Activated T-helper 1 cell treated with anti-CD3 and anti-CD28 coated beads, Interleukin-2, amount 50 U/mL, for 16 hours (primary cell): Measurements from ENCODE around the gene CDK14.
"Not testable (repeated sequence)": the region's sequence is repeated elsewhere in the genome, so short reads cannot be mapped to it uniquely, and the experiment has no call there.

ENCODE experiments used
- DNase-seq, 2 donors: peaks; one replicate each; pipeline ENCODE4 v3.0.0-alpha.2; 2020; ENCODE audit warnings: low read depth in 1 of 2, low spot score in 1 of 2

CDK14 gene

DNA sequence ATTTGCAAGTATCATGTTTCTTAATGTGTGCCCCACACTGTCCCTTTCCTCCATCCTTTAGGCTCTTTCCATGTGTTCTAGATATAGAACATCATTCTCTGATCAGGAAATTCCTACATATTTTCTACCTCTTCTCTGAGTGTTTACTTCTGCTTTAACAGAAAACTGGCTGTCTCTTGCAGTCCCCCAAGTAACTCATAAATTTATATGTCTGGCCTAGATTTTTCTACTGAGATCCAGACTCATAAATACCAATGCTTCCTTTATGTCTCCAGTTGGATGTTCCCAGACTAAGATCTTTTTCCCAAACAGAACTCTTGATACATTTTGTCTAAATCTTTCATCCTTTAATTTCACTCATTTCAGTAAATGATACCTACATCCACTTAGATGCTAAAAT lies 181.8 kb downstream of the CDK14 start:
- no peak for DNase-seq

DNA sequence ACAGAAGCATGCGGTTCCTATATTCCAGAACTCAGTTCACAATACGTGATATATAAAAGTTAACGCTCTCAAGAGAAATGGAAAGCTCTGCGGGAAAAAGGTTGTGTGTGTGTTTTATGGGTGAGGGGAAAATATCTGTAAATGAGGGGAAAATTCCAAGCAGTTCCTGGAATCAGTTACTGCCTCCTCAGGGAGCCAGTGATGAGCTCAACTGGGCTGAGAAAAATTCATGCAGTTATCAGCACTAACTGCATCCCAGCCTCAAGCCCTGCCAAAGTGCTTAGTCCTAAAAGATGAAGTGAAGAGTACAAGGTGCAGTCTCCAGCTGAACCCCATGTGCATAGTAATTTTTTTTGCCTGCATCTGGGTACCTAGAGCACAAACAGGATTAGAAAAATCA lies 191.9 kb downstream of the CDK14 start:
- no peak for DNase-seq

DNA sequence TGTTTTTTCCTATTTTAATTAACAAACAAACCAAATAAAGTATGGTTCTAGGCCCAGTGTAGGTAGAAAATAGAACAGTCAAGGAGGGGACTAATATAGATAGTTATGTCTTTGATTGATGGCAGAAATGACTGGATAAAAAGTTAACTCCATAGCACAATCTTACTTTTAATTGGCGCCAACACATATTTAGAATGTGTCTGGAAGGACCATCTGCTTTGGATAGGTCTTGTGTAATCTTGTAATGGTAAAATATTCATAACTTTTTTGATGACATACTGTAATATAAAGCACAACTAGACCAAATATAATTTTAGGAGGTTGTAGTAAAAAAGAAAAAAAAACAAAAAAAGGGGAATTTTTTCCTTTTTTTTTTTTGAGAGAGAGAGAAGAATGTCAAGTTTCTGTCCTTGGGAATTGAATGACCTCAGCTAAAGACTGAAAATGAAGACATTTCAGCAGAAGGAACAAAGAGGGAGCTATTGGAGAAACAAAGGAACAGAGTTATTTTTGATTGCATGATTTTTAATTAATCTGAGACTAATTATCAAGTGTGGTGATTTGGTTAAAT lies 193.7 kb downstream of the CDK14 start:
- DNase-seq = no peak

DNA sequence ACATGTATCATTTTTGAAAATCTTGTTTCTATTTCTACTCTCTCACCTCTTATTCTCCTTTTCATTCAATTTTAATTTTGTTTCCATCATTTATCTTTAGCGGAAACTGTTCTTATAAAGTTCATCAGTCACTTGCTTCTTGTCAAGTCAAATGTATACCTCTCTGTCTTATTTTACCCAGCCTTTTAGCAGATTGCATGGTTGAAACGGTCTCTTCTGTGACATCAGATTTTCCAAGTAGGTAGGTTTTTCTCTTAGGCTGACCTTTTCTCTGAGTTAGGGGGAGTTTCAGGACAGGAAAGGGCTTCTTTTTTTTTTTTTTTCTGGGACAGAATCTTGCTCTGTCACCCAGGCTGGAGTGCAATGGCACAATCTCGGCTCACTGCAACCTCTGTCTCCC lies 195.5 kb downstream of the CDK14 start:
- no peak for DNase-seq

DNA sequence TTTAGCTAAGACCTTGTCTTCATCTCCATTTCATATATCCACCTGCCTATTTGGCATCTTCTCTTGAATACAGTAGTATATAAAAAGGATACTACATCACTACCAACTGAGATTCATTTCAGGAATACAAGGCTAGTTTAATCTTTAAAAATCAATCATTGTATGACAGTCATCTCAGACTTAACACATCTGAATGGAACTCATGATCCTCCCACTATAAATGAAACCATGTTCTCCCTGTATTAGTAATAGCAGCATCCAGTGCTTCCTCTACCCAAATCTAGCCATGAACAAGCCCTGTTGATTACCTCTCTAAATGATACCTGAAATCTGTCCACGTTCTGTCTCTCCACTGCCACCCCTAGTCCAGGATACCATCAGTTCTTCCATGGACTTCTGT lies 196.2 kb downstream of the CDK14 start:
- DNase-seq = no peak

DNA sequence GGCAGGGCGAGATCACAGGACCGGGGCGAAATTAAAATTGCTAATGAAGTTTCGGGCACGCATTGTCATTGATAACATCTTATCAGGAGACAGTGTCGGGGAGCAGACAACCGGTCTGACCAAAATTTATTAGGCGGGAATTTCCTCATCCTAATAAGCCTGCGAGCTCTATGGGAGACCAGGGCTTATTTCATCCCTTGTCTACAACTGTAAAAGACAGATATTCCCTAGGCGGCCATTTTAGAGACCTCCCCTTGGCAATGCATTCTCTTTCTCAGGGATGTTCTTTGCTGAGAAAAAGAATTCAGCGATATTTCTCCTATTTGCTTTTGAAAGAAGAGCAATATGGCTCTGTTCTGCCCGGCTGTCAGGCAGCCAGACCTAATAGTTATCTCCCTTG lies 198.1 kb downstream of the CDK14 start:
- not testable (repeated sequence) for DNase-seq

DNA sequence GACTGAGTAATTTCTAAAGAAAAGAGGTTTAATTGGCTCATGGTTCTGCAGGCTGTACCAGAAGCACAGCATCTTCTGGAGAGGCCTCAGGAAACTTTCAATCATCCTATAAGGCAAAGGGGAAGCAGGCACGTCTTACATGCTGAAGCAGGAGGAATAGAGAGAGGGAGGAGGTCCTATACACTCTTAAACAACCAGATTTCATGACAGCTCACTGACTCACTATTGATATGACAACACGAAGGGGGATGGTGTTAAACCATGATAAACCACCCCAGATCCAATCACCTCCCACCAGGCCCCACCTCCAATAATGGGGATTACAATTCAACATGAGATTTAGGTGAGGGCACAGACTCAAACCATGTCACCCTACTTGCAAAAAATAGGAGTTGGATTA lies 201.5 kb downstream of the CDK14 start:
- no peak for DNase-seq

DNA sequence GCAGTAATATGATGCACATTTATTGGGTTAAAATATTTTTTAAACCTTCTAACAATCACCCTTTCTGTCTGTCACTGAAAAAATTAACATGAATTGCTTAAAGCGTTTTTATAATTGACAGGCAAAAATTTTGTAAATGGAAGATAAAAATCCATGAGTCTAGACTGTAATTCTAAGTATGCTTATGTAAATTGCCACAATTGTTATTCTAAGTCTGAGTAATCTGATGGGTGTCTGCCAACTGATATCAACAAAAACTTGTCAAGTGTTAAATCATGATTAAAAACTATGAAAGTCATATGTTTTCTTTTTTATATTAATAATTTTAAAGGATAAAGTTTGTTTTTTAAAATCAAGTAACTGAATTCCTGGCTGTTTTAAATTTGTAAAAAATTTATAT lies 208.2 kb downstream of the CDK14 start:
- DNase-seq = no peak

DNA sequence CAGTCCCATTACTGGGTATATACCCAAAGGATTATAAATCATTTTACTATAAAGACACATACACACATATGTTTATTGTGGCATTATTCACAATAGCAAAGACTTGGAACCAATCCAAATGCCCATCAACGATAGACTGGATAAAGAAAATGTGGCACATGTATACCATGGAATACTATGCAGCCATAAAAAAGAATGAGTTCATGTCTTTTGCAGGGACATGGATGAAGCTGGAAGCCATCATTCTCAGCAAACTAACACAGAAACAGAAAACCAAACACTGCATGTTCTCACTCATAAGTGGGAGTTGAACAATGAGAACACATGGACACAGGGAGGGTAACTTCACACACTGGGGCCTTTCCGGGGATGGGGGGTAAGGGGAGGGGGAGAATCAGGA lies 219.4 kb downstream of the CDK14 start:
- DNase-seq = not testable (repeated sequence)

DNA sequence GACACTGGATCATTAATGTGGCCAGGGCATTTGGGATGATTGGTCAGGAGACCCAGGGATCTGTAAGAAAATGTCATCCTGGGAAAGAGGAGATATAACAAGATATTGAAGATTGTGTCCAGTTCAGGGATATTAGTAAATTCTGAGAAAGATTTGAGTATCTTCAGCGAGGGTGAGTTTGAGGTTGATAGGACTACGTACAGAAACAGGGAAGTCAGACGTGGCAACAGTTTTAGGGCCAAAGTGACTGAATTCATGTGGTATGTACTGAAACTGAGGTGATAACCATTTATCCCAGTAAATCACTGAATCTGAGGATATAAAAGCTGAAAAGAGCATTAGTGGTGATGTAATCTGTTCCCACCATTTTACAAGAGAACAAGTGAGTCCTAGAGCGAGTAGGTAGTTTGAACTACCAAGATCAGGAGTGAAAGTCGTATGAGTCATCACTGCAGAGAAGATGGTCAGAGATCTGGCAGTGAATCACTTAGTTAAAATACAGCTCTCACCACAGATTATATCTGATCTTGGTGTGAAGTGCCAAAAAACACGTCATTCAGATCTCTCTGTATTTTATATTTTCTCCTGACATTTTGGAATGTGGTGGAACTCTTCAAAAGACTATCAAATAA lies 220.5 kb downstream of the CDK14 start:
- DNase-seq = no peak

DNA sequence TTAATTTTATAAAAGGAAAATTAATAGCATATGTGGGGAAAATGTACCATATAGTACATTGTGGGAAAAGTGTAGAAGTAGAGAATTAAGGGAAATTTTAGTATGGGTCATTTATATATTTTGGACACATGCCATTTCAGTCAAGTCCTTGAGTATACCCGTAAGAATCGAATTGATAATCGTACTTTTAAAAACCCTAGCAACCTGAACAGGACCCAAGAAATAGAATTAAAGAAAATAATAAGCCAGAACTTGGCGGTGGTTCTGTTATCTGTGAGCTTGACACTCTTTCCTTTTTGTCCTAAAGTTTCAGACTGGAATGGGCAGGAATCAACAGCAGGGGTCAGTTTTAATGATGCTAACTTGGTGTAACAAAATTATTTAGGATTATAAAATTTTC lies 221.0 kb downstream of the CDK14 start:
- no peak for DNase-seq

DNA sequence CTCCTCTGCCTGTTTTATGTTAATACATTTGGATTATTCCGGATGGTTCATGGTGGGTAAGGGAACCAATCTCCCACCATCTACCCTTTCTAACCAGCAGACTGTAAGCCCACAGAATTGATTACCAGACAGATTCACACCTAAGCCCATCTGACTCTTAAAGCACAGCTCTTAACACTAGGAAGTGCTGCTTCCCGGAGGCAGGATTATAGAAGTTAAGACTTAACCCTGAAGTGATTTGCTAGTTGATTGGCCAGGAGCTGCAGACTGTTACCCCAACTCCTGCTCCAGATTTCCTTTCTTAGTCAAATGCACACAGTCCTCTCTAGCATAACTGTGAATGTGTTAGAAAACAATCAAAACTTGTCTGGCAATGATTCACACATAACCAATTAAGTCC lies 221.7 kb downstream of the CDK14 start:
- no peak for DNase-seq

DNA sequence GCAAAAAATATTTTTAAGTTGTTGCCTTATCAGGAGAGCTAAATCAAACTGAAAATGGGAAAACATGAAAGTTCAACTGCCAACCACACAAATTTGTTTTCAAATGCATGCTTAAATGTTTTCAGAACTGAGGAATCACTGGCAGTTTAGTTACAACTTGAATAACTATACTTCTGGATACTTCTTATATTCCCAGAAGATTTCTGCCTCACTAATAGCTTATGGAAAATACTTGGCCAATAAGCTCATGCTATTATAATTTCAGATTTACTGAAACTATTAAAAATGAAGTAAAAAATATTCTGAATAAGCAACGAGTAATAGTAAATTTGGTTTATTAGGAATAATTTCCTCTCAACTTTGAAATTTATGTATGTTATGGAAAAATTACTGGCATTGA lies 222.2 kb downstream of the CDK14 start:
- DNase-seq = no peak

DNA sequence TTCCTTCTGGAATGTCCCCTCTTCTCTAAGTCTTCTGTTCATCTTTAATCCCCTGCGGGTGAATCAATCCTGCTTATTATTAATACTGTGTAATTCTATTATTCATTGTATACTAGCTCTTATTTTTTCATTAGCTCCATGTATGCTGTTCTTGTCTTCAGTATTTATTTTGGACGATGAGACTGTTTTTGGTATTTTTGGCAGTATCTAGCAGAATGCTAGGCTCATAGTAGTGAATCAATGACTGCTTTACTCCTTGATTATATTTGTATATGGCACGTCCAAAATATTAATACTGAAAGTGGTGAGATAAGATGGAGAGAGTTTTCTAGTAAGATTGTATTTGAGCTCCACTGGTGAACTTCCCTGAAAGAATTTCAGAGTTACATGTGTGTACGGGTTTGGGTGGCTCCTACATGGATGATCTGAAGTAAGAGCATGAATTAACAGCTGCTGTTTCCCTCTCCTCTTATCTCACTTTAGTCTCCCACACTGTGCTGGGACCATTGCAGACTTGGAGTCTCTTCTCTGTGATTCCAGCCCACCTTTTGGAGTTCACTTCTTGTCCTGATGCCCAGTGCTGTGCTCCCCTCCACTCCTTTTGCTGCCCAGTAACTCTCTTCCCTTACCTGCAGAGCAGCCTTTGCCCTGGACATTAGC lies 226.0 kb downstream of the CDK14 start:
- no peak for DNase-seq

DNA sequence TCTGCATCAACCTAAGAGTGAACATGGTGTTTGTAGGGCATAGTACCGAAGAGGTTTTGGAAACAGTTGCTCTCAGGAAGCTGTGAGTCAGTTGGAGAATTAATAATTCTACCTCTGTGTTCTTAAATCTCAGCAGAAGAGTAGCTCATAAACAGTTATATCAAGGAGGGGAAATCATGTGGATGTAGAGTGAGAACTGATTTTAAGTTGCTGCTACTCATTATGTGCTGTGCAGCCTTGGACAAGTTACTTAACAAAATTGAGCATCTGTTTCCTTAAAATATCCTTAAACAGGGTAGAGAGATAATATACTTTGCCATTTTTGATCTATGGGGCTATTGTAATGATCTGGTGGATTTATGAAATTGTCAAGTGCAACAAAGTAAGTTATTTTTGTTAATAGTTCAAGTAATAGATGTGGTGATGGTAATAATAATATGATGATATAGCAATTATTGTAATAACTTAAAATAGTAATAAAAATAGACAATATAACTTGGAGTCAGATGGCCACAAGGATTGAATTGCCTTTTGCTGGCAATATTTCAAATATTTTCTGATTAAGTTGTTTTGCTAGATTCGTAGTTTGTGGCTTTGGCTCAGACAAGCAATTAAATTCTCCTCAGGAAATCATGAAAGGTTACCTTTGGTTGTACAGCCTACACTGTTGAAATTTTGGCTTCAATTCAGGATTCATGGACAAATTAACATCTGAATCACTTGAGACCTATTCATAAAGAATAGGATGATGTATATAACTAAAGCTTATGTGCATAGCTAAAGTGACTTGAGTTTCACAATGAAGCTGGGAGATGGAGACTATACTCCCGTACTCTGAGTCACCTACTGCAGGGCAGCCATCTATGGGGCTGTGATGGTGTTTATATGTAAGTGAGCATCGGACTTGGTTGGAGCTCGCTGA lies 228.5 kb downstream of the CDK14 start:
- DNase-seq = no peak

DNA sequence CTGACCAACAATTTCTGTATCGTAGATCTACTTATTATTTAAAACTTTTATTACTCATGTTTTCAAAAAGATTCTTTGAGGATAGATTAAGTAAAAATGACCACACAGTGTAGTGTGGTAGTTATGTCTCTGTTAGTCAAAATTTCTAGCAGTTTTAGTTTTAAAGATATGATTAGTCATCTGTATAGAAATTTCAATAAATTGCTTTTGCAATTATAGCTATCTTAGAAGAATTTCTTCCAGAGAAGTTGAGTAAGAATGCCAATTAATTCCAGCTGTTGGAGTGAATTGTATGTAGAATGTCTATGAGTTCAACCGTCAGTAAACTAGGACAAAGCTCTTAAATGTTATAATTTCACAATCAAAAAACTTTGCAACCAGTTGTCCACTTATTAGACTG lies 229.7 kb downstream of the CDK14 start:
- no peak for DNase-seq

DNA sequence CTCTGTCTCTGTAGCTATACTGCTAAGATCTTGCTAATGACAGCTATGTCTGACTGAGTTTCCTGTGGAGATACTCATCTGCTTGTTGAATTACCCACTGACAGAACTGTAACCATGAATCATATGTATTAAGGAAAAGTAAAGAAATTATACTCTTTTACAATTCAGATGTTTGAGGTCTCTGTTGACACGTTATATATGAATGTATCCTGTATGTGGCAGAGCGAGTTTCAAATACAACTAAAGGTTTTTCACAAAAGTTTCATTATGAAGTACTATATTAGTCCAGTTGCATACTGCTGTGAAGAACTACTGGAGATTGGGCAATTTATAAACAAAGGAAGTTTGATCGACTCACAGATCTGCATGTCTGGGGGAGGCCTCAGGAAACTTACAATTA lies 232.5 kb downstream of the CDK14 start:
- DNase-seq = no peak

DNA sequence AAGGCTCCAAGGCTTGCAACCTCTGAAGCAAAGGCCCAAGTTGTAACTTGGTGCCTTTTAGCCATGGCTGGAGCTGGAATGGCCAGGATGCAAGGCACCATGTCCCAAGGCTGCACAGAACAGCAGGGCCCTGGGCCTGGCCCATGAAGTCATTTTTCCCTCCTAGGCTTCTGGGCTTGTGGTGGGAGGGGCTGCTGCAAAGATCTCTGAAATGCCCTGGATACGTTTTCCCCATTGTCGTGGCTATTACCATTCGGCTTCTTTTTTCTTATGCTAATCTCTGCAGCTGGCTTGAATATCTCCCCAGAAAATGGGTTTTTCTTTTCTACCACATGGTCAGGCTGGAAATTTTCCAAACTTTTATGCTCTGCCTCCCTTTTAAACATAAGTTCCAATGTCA lies 234.2 kb downstream of the CDK14 start:
- DNase-seq = no peak

DNA sequence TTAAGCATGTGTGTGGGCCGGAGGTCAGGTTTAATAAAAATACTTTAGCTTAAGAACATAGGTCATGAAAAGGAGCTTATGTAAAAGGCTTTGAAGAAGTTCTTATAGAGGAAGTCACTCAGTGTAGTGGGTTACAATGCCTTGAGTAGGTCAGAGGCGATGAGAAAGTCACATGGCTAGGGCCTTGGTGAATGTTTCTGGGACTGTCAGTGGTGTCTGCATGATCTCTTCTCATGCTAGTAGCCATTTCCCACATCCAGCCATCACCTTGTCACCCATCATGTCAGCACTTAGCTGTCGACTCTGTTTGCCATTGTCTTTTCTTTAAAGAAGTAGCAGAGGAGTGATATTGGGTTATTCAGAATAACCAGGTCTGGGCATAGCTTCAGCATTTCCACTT lies 236.6 kb downstream of the CDK14 start:
- DNase-seq = no peak

DNA sequence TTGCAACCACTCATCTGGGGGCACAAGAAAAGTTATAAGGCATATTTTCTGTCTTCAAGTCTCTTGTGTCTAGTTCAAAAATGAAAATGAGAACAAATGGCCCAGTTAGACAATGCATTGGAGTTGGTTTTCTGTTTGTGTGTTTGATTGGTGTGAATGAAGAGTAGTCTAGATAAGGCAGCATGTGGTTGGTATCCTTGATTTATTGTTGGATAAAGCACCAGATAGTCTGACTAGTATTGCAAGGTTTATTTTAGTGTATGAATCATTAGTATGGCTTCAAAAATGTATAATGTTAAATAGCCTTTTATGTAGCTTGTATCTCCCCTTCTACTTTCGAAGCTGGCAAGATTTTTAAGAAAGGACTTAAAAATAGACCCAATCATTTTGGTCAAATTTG lies 237.3 kb downstream of the CDK14 start:
- DNase-seq = no peak

DNA sequence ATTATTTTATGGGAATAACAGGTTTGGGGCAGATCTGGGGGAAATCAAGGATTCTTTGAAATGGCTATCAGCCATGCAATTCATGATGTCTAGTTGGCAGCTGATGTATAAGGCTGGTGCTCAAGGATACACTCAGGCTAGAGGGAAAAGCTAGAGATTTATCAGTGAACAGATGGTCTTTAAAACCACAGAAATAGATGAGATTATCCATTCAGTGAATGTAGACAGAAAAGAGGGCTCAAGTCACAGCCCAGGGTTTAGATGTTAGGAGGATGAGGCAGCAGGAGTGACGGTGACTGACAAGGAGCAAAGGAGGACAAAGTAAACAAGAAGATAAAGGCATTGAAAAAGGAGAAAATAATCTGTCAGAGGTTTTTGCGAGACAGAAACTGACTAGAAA lies 238.7 kb downstream of the CDK14 start:
- no peak for DNase-seq

DNA sequence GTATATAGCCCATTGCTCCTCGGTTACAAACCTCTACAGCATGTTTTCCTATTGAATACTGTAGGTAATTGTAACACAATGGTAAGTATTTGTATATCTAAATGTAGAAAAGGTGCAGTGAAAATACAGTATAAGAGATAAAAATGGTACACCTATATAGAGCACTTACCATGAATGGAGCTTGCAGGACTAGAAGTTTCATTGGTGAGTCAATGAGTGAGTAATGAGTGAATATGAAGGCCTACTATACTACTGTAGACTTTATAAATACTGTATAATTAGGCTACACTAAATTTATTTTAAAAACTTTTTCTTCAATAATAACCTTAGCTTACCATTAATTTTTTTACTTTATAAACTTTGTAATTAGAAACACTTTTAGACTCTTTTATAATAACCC lies 239.7 kb downstream of the CDK14 start:
- no peak for DNase-seq
